Measurements from ENCODE around the gene FAAP100.

The FAAP100 gene

DNA sequence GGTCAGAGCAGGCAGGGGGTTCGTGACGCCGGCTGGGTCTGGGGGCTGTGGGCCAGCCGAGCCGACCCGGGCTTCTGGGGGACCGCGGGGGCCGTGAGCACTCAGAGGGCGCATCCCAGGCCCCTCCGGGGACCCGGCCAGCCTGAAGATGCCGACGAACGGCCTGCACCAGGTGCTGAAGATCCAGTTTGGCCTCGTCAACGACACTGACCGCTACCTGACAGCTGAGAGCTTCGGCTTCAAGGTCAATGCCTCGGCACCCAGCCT lies 23.8 kb downstream of the FAAP100 start:
- TF ChIP-seq, protein P1, sequence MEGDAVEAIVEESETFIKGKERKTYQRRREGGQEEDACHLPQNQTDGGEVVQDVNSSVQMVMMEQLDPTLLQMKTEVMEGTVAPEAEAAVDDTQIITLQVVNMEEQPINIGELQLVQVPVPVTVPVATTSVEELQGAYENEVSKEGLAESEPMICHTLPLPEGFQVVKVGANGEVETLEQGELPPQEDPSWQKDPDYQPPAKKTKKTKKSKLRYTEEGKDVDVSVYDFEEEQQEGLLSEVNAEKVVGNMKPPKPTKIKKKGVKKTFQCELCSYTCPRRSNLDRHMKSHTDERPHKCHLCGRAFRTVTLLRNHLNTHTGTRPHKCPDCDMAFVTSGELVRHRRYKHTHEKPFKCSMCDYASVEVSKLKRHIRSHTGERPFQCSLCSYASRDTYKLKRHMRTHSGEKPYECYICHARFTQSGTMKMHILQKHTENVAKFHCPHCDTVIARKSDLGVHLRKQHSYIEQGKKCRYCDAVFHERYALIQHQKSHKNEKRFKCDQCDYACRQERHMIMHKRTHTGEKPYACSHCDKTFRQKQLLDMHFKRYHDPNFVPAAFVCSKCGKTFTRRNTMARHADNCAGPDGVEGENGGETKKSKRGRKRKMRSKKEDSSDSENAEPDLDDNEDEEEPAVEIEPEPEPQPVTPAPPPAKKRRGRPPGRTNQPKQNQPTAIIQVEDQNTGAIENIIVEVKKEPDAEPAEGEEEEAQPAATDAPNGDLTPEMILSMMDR (IDR thresholded peaks at IDR 0.05): no peak
- no peak for DNase-seq (ENCODE audit: low spot score)
- no peak overlapping the region for H3K27ac ChIP-seq
- H3K4me3 ChIP-seq: no peak overlapping the region

DNA sequence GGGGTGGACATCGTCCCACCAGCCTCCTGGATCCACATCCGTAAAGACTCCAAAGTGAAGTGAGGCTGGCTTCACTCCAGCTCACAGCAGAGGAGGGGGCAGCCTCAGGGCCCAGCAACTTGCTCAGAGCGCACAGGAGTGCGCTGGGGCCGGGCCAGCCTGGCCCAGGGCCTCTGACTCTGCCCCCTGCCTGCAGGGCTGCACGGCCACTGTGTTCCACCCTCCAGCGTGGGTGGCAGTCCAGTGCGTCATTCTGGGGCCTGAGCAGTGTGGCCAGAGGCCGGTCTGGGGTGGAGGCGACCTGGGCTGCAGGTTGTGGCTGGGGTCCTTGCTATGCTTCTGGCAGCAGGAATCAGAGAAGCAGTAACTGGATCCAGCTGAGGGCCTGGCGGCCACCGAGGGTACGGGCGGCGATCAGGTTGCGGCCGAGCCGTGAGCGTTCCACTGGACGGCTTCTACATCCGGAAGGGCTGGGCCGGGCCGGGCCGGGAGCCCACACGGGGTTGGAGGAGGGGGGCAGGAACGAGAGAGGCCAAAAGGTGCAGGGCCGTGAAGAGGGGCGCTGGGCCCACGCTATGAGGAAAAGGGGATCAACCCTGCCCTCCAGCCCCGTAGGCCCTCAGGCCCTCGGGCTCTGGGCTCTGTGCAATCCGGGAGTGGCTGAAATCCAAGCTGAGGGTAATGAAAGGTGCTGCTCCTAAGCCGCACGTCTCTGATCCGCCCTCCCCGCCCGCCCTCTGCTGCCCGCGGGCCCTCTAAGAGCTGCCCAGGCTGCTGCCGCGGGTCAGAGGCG lies 24.4 kb downstream of the FAAP100 start, which contains the start of gene FSCN2:
Gene FSCN2, plus strand, starts transcription at position 787 of the 793 bp plus-strand sequence. CDS start 155 bp downstream, outside the sequence.
- TF ChIP-seq, protein P1 (IDR thresholded peaks at IDR 0.05): no peak
- no peak for DNase-seq (ENCODE audit: low spot score)
- peak within 1 kb of the TSS; percentile 34 for H3K4me3 ChIP-seq

GRCh38 chr17:81526662-81527571 lies 25.2 kb downstream of the FAAP100 start:
- Histone ChIP-seq H3K4me3 (no peak overlapping the region), H3K27ac (no peak overlapping the region)
- no peak for DNase-seq (ENCODE audit: low spot score)
- TF ChIP-seq, protein P1 (IDR thresholded peaks at IDR 0.05): no peak

More for the DNA sequence above, 24.4 kb downstream of the FAAP100 start, which contains the start of gene FSCN2:
- no peak within 1 kb of the TSS for H3K27ac ChIP-seq

- no peak for DNase-seq (ENCODE audit: low spot score)
- Histone ChIP-seq H3K4me3 (no peak overlapping the region), H3K27ac (no peak overlapping the region)
- TF ChIP-seq, protein P1 (IDR thresholded peaks at IDR 0.05): no peak
Observed at GRCh38 chr17:81524865-81525159, 27.3 kb downstream of the FAAP100 start.

- TF ChIP-seq, protein P1 (IDR thresholded peaks at IDR 0.05): no peak
- H3K4me3 ChIP-seq: no peak overlapping the region
- no peak for DNase-seq (ENCODE audit: low spot score)
- H3K27ac ChIP-seq: no peak overlapping the region
Observed at GRCh38 chr17:81524039-81524864, 27.9 kb downstream of the FAAP100 start.

DNA sequence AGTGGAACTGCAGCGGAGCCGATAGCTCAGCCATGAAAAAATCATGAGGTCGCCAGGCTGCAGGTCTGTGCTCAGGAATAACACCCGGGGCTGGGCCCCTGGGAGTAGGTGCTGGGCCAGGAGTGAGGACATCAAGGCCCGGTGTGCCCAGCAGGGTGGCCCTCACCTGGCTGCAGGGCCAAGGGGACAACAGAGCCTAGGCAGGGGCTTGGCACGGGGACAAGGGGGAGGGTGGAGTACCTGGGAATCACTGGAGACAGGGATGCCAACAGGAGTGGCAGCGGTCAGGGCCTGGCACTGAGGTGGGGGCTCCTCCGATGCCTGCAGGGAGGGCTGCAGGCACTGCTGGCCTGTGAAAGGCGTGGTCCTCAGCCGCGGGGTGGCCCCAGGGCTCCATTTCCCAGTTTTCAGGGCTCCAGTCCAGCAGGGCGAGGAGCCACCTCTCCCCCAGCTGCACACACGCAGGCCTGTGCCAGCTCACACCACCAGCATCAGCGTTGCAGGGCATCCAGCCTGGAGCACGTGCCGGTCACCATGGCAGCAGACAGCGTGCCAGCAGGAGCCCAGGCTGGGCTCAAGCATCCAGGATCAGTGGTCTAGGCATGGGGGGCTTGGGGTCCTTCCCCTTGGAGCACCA lies 28.6 kb downstream of the FAAP100 start:
- Histone ChIP-seq H3K4me3 (no peak overlapping the region), H3K27ac (no peak overlapping the region)
- DNase-seq (ENCODE audit: low spot score): no peak
- TF ChIP-seq, protein P1 (IDR thresholded peaks at IDR 0.05): no peak

Measured in coronary artery (tissue), 2 donors.